HUES6 (cell line): Measurements from ENCODE around the gene HDAC9.
A peak's percentile ranks its signal among the peaks of the same experiment; 100 is the strongest.

Source experiments
- H3K27ac ChIP-seq: 2 replicates; pipeline ENCODE4 v1.7.0; 2013; ENCODE audit warnings: low read depth, mild to moderate bottlenecking, low read length, inconsistent platforms
- H3K27me3 ChIP-seq: 2 replicates; pipeline ENCODE4 v1.6.1; 2013; ENCODE audit warnings: low read length; ENCODE audit not compliant: control insufficient read depth, insufficient read depth
- H3K36me3 ChIP-seq: 2 replicates; pipeline ENCODE4 v1.6.1; 2013; ENCODE audit warnings: low read length; ENCODE audit not compliant: control insufficient read depth, insufficient read depth
- H3K4me1 ChIP-seq: 2 replicates; pipeline ENCODE4 v1.6.1; 2013; ENCODE audit warnings: low read length; ENCODE audit not compliant: control insufficient read depth, insufficient read depth
- H3K4me3 ChIP-seq: 2 replicates; pipeline ENCODE4 v1.5.1; 2013; ENCODE audit warnings: low read depth, low read length
- H3K9ac ChIP-seq: one replicate; pipeline ENCODE4 v1.6.1; 2013; ENCODE audit warnings: mild to moderate bottlenecking, low read length
- H3K9me3 ChIP-seq: 2 replicates; pipeline ENCODE4 v1.6.1; 2013; ENCODE audit warnings: low read depth, low read length; ENCODE audit not compliant: control insufficient read depth, insufficient read depth

Gene HDAC9

DNA sequence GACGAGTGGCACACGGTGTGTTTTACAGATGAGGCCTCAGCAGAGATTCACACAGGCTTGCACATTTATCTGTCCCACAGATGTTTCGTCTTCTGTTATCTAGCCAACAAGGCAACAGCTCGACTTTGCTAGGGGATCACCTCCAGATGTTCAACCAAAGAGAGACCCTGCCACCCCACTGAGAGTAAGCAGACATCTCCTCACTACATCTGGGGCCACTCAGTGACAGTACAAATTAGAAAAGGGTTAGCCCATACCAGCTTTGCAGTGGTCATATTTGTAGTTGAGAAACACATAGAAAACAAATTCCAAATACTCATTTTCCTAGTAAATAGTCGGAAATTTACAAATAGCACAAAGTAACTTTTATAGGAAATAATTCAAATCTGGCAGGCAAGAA is 164.2 kb downstream of the HDAC9 start:
- Histone ChIP-seq H3K4me1 (no peaks in the 10 kb centered on the region), H3K4me3 (no peak overlapping the region), H3K9me3 (no peaks in the 10 kb centered on the region), H3K36me3 (no peaks in the 10 kb centered on the region), H3K27me3 (no peaks in the 10 kb centered on the region), H3K27ac (no peak overlapping the region), H3K9ac (no peak overlapping the region)

- Histone ChIP-seq H3K9me3 (no peaks in the 10 kb centered on the region), H3K4me3 (no peak overlapping the region)
These were observed 167.8 kb downstream of the HDAC9 start for GRCh38 chr7:18663321-18663720.

DNA sequence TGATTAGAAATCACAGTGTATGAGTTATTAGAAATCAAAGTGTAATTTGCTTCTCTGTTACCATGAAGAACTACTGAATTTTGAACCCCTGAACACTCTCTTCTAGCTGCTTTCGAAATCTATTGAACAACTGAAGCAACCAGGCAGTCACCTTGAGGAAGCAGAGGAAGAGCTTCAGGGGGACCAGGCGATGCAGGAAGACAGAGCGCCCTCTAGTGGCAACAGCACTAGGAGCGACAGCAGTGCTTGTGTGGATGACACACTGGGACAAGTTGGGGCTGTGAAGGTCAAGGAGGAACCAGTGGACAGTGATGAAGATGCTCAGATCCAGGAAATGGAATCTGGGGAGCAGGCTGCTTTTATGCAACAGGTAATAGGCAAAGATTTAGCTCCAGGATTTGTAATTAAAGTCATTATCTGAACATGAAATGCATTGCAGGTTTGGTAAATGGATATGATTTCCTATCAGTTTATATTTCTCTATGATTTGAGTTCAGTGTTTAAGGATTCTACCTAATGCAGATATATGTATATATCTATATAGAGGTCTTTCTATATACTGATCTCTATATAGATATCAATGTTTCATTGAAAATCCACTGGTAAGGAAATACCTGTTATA is 170.7 kb downstream of the HDAC9 start:
- Histone ChIP-seq H3K9ac (no peak overlapping the region), H3K27ac (no peak overlapping the region), H3K27me3 (no peaks in the 10 kb centered on the region), H3K9me3 (no peaks in the 10 kb centered on the region), H3K4me3 (no peak overlapping the region), H3K4me1 (peaks cover 12% of the 10 kb centered on the region), H3K36me3 (no peaks in the 10 kb centered on the region)

More at GRCh38 chr7:18663321-18663720, 167.8 kb downstream of the HDAC9 start:
- Histone ChIP-seq H3K27ac (no peak overlapping the region), H3K4me1 (peaks cover 8% of the 10 kb centered on the region; the same call in 1 of the 2 replicates), H3K9ac (no peak overlapping the region), H3K27me3 (no peaks in the 10 kb centered on the region), H3K36me3 (no peaks in the 10 kb centered on the region)

- Histone ChIP-seq H3K4me1 (peaks cover 12% of the 10 kb centered on the region), H3K36me3 (no peaks in the 10 kb centered on the region), H3K9me3 (no peaks in the 10 kb centered on the region), H3K9ac (no peak overlapping the region), H3K27me3 (no peaks in the 10 kb centered on the region), H3K4me3 (no peak overlapping the region), H3K27ac (peak overlapping the region; percentile 34; the same call in 1 of the 2 replicates)
These were observed 171.9 kb downstream of the HDAC9 start for GRCh38 chr7:18667466-18667865.

- peaks cover 12% of the 10 kb centered on the region for H3K4me1 ChIP-seq
- H3K27ac ChIP-seq, result no peak overlapping the region
- no peaks in the 10 kb centered on the region for H3K36me3 ChIP-seq
- H3K27me3 ChIP-seq, result no peaks in the 10 kb centered on the region
- no peaks in the 10 kb centered on the region for H3K9me3 ChIP-seq
- no peak overlapping the region for H3K9ac ChIP-seq
- H3K4me3 ChIP-seq, result no peak overlapping the region
These were observed 175.6 kb downstream of the HDAC9 start for GRCh38 chr7:18671176-18671575.

- Histone ChIP-seq H3K27ac (no peak overlapping the region), H3K9me3 (no peaks in the 10 kb centered on the region), H3K4me1 (peaks cover 4% of the 10 kb centered on the region; the same call in 1 of the 2 replicates), H3K9ac (no peak overlapping the region), H3K27me3 (no peaks in the 10 kb centered on the region), H3K36me3 (no peaks in the 10 kb centered on the region), H3K4me3 (no peak overlapping the region)
These were observed 180.0 kb downstream of the HDAC9 start for GRCh38 chr7:18675579-18675978.

- no peak overlapping the region for H3K9ac ChIP-seq
- H3K27me3 ChIP-seq, result no peaks in the 10 kb centered on the region
- no peaks in the 10 kb centered on the region for H3K9me3 ChIP-seq
- no peaks in the 10 kb centered on the region for H3K4me1 ChIP-seq
- no peak overlapping the region for H3K4me3 ChIP-seq
- H3K27ac ChIP-seq, result no peak overlapping the region
- H3K36me3 ChIP-seq, result no peaks in the 10 kb centered on the region
These were observed 183.7 kb downstream of the HDAC9 start for GRCh38 chr7:18679261-18679660.

- H3K27me3 ChIP-seq, result no peaks in the 10 kb centered on the region
- H3K4me3 ChIP-seq, result no peak overlapping the region
- no peak overlapping the region for H3K9ac ChIP-seq
- no peaks in the 10 kb centered on the region for H3K4me1 ChIP-seq
- no peaks in the 10 kb centered on the region for H3K36me3 ChIP-seq
- H3K27ac ChIP-seq, result no peak overlapping the region
- H3K9me3 ChIP-seq, result no peaks in the 10 kb centered on the region
These were observed 185.0 kb downstream of the HDAC9 start for GRCh38 chr7:18680576-18680975.

DNA sequence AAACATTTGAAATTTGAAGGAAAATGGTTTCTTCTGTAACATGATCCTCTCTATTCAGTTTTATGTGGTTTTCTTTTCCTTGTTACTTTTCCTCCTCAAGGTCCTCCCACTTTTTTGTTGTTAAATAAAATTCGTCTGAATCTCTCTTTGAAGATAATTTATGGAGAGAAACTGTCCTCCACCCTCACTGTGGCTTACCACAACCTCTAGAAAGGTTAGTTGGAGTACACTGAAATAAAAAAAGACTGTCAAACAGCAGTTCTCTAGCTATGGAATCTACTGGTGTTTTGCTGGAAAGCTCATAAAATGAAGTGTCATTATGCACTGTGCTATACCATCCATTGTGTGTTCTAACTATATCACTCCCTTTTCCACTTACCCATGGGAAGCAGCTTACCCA is 189.4 kb downstream of the HDAC9 start:
- no peaks in the 10 kb centered on the region for H3K27me3 ChIP-seq
- no peak overlapping the region for H3K27ac ChIP-seq
- H3K4me1 ChIP-seq, result no peaks in the 10 kb centered on the region
- no peaks in the 10 kb centered on the region for H3K36me3 ChIP-seq
- no peaks in the 10 kb centered on the region for H3K9me3 ChIP-seq
- H3K4me3 ChIP-seq, result no peak overlapping the region
- no peak overlapping the region for H3K9ac ChIP-seq

GRCh38 chr7:18685971-18686370 is 190.4 kb downstream of the HDAC9 start:
- H3K27ac ChIP-seq, result no peak overlapping the region
- H3K4me3 ChIP-seq, result no peak overlapping the region
- no peaks in the 10 kb centered on the region for H3K4me1 ChIP-seq
- no peaks in the 10 kb centered on the region for H3K36me3 ChIP-seq
- H3K27me3 ChIP-seq, result no peaks in the 10 kb centered on the region
- no peaks in the 10 kb centered on the region for H3K9me3 ChIP-seq
- no peak overlapping the region for H3K9ac ChIP-seq

- Histone ChIP-seq H3K9ac (no peak overlapping the region), H3K4me3 (no peak overlapping the region), H3K27ac (no peak overlapping the region), H3K9me3 (no peaks in the 10 kb centered on the region), H3K4me1 (no peaks in the 10 kb centered on the region), H3K27me3 (no peaks in the 10 kb centered on the region), H3K36me3 (no peaks in the 10 kb centered on the region)
These were observed 194.0 kb downstream of the HDAC9 start for GRCh38 chr7:18689551-18689950.
